ENCODE measurements around the gene SERPINB4.

- TF ChIP-seq CTCF (conservative IDR thresholded peaks at IDR 0.05; ENCODE audit: low read length) (no peak), EZH2phosphoT487 (IDR thresholded peaks at IDR 0.05; ENCODE audit: borderline replicate concordance, low read depth, low read length) (no peak)
Observed at GRCh38 chr18:63604791-63605567, 39.1 kb downstream of the SERPINB4 start.
